T-helper 17 cell (primary cell): ENCODE data around the gene MFSD12. TPM values are rescaled to one million over a fixed set of nuclear protein-coding genes. Genes with fewer than 3 reads are reported as not detected.
"Not testable (repeated sequence)": the region's sequence is repeated elsewhere in the genome, so short reads cannot be mapped to it uniquely, and the experiment has no call there.

Experiments used
- ATAC-seq: fragments of 150-1000 bp; cut with Tn5 transposase; 2 replicates; pipeline ENCODE4 v1.10.0; 2021; ENCODE audit warnings: mild to moderate bottlenecking, moderate library complexity
- DNase-seq, 3 donors: peaks; one replicate each; pipeline versions ENCODE4 v3.0.0 to v3.0.0-alpha.2; 2020 to 2021
- H3K9me3 ChIP-seq: one replicate; pipeline ENCODE4 v1.7.0; 2013; ENCODE audit warnings: low read length, mild to moderate bottlenecking; ENCODE audit not compliant: control insufficient read depth, poor library complexity, severe bottlenecking
- H3K27ac Mint-ChIP-seq: one replicate; pipeline ENCODE4 v1.8.0; 2022; ENCODE audit warnings: mild to moderate bottlenecking, moderate library complexity, mixed read lengths
- H3K27me3 Mint-ChIP-seq: one replicate; pipeline ENCODE4 v1.8.0; 2022; ENCODE audit warnings: mixed read lengths
- H3K36me3 Mint-ChIP-seq: one replicate; pipeline ENCODE4 v1.8.0; 2022; ENCODE audit warnings: low read depth, mixed read lengths
- H3K4me1 Mint-ChIP-seq: one replicate; pipeline ENCODE4 v1.8.0; 2022; ENCODE audit warnings: mild to moderate bottlenecking, mixed read lengths
- H3K4me3 Mint-ChIP-seq: one replicate; pipeline ENCODE4 v1.8.0; 2022; ENCODE audit warnings: mild to moderate bottlenecking, moderate library complexity, mixed read lengths
- total RNA-seq, 4 donors: library from RNA in 2 of 4; stranded (reverse) in 2 of 4; gene quantifications; one replicate each; pipeline ENCODE4 v1.2.3 and lab custom pipeline; 2022 to 2026

MFSD12 gene
- total RNA-seq, 2 donors from 2014 or later = 58.1 to 62.0 TPM

DNA sequence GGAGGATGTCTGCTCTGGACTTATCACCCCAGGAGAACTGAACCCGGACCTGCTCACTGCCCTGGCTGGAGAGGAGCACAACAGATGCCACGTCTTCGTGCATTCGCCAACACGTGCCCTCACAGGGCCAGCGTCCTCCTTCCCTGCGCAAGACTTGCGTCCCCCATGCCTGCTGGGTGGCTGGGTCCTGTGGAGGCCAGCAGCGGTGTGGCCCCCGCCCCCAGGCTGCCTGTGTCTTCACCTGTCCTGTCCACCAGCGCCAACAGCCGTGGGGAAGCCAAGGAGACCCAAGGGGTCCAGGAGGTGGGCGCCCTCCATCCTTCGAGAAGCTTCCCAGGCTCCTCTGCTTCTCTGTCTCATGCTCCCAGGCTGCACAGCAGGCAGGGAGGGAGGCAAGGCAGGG is 21.8 kb downstream of the MFSD12 start:
- ATAC-seq = no peak
- H3K36me3 Mint-ChIP-seq = no peaks in the 10 kb centered on the region
- H3K9me3 ChIP-seq = no peaks in the 10 kb centered on the region
- H3K27ac Mint-ChIP-seq = no peak overlapping the region
- H3K4me3 Mint-ChIP-seq = no peak overlapping the region
- peaks cover 7% of the 10 kb centered on the region for H3K4me1 Mint-ChIP-seq
- no peak for DNase-seq
- H3K27me3 Mint-ChIP-seq = no peaks in the 10 kb centered on the region

DNA sequence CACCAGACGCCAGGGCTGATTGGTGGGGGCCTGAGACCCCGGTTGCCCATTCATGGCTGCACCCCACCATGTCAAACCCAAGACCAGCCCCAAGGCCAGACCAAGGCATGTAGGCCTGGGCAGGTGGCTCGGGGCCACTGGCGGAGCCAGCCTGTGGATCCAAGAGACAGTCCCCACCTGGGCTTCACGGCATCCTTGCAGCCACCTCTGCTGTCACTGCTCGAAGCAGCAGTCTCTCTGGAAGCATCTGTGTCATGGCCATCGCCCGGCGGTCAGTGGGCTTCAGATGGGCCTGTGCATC is 22.2 kb downstream of the MFSD12 start:
- ATAC-seq (no peak), DNase-seq (no peak)
- no peaks in the 10 kb centered on the region for H3K36me3 Mint-ChIP-seq
- H3K4me1 Mint-ChIP-seq = peaks cover 7% of the 10 kb centered on the region
- H3K9me3 ChIP-seq = no peaks in the 10 kb centered on the region
- H3K27ac Mint-ChIP-seq = no peak overlapping the region
- H3K4me3 Mint-ChIP-seq = peak overlapping the region; percentile 49
- no peaks in the 10 kb centered on the region for H3K27me3 Mint-ChIP-seq

DNA sequence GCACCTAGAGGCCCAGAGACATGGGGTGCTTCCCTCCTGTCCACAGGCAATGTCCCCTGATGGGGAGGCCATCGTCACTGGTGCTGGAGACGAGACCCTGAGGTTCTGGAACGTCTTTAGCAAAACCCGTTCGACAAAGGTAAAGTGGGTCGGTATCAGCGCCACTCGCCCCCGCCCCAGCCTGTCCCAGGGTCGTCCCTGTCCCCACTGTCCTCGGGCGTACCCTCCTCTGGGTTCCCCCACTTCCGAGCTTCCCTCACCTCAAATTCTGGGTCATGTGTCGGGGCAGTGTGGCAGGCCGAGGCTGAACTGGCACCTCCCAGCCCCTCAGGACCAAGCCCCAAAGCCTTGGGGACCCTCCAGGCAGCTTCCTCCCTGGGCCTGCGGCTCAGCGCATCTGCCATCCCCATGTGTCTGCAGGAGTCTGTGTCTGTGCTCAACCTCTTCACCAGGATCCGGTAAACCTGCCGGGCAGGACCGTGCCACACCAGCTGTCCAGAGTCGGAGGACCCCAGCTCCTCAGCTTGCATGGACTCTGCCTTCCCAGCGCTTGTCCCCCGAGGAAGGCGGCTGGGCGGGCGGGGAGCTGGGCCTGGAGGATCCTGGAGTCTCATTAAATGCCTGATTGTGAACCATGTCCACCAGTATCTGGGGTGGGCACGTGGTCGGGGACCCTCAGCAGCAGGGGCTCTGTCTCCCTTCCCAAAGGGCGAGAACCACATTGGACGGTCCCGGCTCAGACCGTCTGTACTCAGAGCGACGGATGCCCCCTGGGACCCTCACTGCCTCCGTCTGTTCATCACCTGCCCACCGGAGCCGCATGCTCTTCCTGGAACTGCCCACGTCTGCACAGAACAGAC is 22.8 kb downstream of the MFSD12 start:
- Mint-ChIP-seq H3K27ac (peak overlapping the region; percentile 74), H3K36me3 (no peaks in the 10 kb centered on the region), H3K4me3 (peak overlapping the region; percentile 49), H3K27me3 (no peaks in the 10 kb centered on the region), H3K4me1 (peaks cover 7% of the 10 kb centered on the region)
- no peaks in the 10 kb centered on the region for H3K9me3 ChIP-seq
- no peak for ATAC-seq
- DNase-seq = no peak

DNA sequence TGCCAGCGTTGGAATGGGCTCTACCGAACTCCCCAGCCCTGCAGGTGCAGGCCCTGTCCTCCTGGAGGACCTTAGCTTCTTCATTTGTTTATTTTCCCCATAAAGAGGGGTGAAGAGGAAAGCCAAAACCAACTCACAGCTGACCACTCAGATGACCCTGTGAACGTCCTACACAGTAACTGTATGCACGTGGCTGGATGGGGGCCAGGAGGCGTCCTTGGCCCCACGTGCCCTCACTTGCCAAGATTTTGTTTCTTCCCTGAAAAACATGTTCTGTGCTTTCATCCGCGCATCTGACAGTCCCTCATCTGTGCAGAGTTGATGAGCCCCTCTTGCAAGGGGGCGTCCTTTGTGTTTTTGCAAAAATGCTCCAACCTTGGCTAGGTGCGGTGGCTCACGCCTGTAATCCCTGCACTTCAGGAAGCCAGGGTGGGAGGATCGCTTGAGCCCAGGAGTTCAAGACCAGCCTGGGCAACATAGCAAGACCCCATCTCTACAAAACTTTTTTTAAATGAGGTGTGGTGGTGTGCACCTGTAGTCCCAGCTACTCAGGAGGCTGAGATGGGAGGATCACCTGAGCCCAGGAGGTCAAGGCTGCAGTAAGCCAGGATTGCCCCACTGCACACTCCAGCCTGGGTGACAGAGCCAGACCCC is 23.7 kb downstream of the MFSD12 start:
- ATAC-seq = no peak
- DNase-seq = no peak

DNA sequence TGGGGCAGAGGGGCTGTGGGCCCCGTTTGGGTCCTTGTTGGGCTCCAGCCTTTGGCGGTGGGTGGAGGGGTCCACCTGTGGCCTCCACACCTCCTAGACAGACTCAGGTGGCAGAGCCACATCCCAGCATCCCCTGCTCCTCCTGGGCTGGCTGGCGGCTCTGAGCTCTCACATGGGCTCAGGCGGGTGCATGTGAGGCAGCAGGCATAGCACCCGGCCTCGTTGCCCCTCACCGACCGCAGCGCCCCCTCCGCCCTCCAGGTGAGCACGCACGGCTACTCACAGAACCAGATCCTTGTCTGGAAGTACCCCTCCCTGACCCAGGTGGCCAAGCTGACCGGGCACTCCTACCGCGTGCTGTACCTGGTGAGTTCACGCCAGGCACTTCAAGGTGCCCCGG is 24.4 kb downstream of the MFSD12 start:
- DNase-seq = no peak
- no peak overlapping the region for H3K27ac Mint-ChIP-seq
- H3K4me1 Mint-ChIP-seq = peaks cover 4% of the 10 kb centered on the region
- H3K4me3 Mint-ChIP-seq = no peak overlapping the region
- H3K36me3 Mint-ChIP-seq = no peaks in the 10 kb centered on the region
- no peak for ATAC-seq
- no peaks in the 10 kb centered on the region for H3K9me3 ChIP-seq
- H3K27me3 Mint-ChIP-seq = no peaks in the 10 kb centered on the region

More for the DNA sequence above, 23.7 kb downstream of the MFSD12 start:
- no peak overlapping the region for H3K27ac Mint-ChIP-seq
- no peaks in the 10 kb centered on the region for H3K36me3 Mint-ChIP-seq
- no peak overlapping the region for H3K4me3 Mint-ChIP-seq
- no peaks in the 10 kb centered on the region for H3K9me3 ChIP-seq
- H3K4me1 Mint-ChIP-seq = peaks cover 7% of the 10 kb centered on the region
- no peaks in the 10 kb centered on the region for H3K27me3 Mint-ChIP-seq

DNA sequence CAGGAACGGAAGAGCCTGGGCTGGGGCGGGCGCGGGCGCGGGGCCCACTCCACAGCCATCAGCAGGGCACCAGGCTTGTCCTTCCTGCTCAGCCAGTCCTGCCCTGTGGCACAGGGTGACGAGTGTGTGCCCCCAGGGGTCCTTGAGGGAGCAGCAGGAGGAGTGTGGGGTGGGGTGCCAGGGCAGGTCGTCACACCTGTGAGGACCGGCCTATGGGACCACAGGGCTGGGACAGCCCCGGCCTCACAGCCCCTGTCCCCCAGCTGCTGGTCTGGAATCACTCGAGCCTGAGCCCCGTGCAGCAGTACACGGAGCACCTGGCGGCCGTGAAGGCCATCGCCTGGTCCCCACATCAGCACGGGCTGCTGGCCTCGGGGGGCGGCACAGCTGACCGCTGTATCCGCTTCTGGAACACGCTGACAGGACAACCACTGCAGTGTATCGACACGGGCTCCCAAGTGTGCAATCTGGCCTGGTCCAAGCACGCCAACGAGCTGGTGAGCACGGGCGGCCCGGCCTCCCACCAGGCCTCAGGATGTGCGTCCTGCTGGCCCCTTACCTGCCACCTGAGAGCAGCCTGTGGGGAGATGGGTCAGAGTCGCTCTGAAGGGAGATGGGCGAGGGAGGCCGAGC is 25.1 kb downstream of the MFSD12 start:
- Mint-ChIP-seq H3K27me3 (no peaks in the 10 kb centered on the region), H3K4me1 (peaks cover 4% of the 10 kb centered on the region), H3K36me3 (no peaks in the 10 kb centered on the region), H3K27ac (no peak overlapping the region), H3K4me3 (no peak overlapping the region)
- no peaks in the 10 kb centered on the region for H3K9me3 ChIP-seq
- ATAC-seq (no peak), DNase-seq (no peak)

DNA sequence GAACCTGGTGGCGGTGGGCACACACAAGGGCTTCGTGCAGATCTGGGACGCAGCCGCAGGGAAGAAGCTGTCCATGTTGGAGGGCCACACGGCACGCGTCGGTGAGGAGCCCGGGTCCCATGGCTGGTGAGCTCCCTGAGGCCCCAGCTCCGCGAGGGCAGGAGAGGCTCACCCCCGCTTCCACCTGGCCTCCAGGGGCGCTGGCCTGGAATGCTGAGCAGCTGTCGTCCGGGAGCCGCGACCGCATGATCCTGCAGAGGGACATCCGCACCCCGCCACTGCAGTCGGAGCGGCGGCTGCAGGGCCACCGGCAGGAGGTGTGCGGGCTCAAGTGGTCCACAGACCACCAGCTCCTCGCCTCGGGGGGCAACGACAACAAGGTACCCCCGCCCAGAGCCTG is 25.7 kb downstream of the MFSD12 start:
- no peaks in the 10 kb centered on the region for H3K36me3 Mint-ChIP-seq
- ATAC-seq (no peak), DNase-seq (no peak)
- H3K4me1 Mint-ChIP-seq = peaks cover 4% of the 10 kb centered on the region
- H3K27ac Mint-ChIP-seq = no peak overlapping the region
- no peaks in the 10 kb centered on the region for H3K27me3 Mint-ChIP-seq
- no peak overlapping the region for H3K4me3 Mint-ChIP-seq
- no peaks in the 10 kb centered on the region for H3K9me3 ChIP-seq

DNA sequence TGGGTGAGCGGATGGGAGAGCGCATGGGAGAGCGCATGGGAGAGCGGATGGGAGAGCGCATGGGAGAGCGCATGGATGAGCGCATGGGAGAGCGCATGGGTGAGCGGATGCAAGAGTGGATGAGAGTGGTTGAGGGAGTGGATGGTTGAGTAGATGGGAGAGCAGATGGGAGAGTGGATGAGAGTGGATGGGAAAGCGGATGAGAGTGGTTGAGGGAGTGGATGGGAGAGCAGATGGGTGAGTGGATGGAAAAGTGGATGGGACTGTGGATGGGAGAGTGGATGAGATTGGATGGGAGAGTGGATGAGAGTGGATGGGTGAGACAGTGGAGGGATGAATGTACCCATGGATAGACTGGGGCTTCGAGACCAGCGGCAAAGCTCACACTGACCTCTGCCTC is 27.0 kb downstream of the MFSD12 start:
- DNase-seq (no peak), ATAC-seq (no peak)
- H3K36me3 Mint-ChIP-seq = no peaks in the 10 kb centered on the region
- no peaks in the 10 kb centered on the region for H3K9me3 ChIP-seq
- peaks cover 4% of the 10 kb centered on the region for H3K4me1 Mint-ChIP-seq
- no peaks in the 10 kb centered on the region for H3K27me3 Mint-ChIP-seq
- H3K27ac Mint-ChIP-seq = no peak overlapping the region
- H3K4me3 Mint-ChIP-seq = no peak overlapping the region

DNA sequence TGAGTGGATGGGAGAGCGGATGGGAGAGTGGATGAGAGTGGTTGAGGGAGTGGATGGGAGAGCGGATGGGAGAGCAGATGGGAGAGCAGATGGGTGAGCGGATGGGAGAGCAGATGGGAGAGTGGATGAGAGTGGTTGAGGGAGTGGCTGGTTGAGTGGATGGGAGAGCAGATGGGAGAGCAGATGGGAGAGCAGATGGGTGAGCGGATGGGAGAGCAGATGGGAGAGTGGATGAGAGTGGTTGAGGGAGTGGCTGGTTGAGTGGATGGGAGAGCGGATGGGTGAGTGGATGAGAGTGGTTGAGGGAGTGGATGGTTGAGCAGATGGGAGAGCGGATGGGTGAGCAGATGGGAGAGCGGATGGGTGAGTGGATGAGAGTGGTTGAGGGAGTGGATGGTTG is 28.1 kb downstream of the MFSD12 start:
- not testable (repeated sequence) for ATAC-seq, H3K4me1 Mint-ChIP-seq, DNase-seq, H3K4me3 Mint-ChIP-seq, H3K27me3 Mint-ChIP-seq, H3K9me3 ChIP-seq, H3K27ac Mint-ChIP-seq, H3K36me3 Mint-ChIP-seq

DNA sequence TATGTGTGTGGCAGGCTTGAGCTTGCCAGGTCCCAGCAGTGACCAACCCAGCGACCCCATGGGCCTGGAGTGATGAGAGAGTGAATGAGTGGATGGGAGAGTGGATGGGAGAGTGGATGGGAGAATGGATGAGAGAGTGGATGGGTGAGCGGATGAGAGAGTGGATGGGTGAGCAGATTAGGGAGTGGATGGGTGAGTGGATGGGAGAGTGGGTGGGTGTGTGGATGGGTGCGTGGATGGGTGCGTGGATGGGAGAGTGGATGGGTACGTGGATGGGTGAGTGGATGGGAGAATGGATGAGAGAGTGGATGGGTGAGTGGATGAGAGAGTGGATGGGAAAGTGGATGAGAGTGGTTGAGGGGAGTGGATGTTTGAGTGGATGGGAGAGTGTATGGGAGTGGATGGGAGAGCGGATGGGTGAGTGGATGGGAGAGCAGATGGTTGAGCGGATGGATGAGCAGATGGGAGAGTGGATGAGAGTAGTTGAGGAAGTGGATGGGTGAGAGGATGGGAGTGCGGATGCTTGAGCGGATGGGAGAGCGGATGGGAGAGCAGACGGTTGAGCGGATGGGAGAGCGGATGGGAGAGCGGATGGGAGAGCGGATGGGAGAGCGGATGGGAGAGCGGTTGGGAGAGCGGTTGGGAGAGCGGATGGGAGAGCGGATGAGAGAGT is 28.7 kb downstream of the MFSD12 start:
- Mint-ChIP-seq H3K27me3 (no peaks in the 10 kb centered on the region), H3K4me3 (no peak overlapping the region), H3K4me1 (peaks cover 4% of the 10 kb centered on the region), H3K27ac (no peak overlapping the region), H3K36me3 (peaks cover 4% of the 10 kb centered on the region)
- H3K9me3 ChIP-seq = no peaks in the 10 kb centered on the region
- ATAC-seq (no peak), DNase-seq (no peak)

DNA sequence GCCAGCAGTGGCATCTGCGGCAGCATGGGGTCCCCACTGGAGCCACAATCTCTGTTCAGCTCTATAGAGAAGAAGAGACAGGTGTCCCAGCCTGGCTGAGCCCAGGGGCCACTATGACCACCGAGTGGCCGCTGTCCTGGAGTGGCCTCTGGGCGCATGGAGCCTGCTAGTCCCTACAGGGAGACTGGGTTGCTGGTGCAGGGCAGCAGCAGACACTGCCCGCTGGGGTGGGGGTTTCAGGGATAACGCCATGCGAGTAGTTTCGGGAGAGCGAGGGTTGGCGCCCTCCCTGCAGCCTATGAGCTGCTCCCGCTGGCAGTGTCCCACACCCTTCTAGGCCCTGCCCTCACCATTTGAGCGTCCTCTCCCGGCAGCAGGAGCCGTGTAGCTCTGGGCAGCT is 29.3 kb downstream of the MFSD12 start:
- Mint-ChIP-seq H3K4me1 (peaks cover 4% of the 10 kb centered on the region), H3K27me3 (no peaks in the 10 kb centered on the region), H3K36me3 (peaks cover 4% of the 10 kb centered on the region), H3K4me3 (no peak overlapping the region), H3K27ac (no peak overlapping the region)
- H3K9me3 ChIP-seq = no peaks in the 10 kb centered on the region
- no peak for DNase-seq
- ATAC-seq = no peak

DNA sequence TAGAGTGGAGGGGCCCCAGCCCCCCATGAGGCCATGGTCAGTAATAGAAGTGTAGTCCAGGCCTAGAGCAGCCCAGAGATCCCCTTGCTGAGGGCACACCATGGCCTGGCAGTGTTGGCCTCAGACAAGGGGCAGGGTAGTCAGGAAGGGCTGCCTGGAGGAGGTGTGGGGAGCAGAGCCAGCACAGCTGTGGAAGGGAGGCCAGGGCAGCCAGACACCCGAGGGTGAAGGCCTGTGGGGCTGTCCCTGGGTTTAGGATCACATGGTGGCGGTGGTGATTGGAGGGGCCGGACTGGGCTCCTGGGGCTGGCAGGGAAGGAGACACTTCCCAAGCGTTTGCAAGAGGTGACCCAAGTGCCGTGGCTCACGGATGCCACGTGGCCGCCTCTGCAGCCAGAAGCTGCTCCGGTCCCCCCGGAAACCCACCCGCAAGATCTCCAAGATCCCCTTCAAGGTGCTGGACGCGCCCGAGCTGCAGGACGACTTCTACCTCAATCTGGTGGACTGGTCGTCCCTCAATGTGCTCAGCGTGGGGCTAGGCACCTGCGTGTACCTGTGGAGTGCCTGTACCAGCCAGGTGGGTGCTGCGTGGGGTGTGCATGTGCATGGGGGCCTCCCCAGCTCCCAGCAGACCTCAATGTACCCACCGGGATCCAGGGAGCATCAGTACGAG is 30.0 kb downstream of the MFSD12 start:
- H3K27me3 Mint-ChIP-seq = no peaks in the 10 kb centered on the region
- no peak overlapping the region for H3K27ac Mint-ChIP-seq
- peaks cover 4% of the 10 kb centered on the region for H3K36me3 Mint-ChIP-seq
- no peak for ATAC-seq
- H3K4me1 Mint-ChIP-seq = peaks cover 4% of the 10 kb centered on the region
- peak in 1 of 3 donors; percentile 9 for DNase-seq
- H3K9me3 ChIP-seq = no peaks in the 10 kb centered on the region
- no peak overlapping the region for H3K4me3 Mint-ChIP-seq
